Activated CD4-positive, CD25-positive, alpha-beta regulatory T cell treated with anti-CD3 and anti-CD28 coated beads, Interleukin-2, amount 50 U/mL, for 24 hours (primary cell): ENCODE results near the gene B3GLCT.
"Not testable (repeated sequence)": the region's sequence is repeated elsewhere in the genome, so short reads cannot be mapped to it uniquely, and the experiment has no call there.

Experiments used
- ATAC-seq, 2 donors: fragments of 150-1000 bp; cut with Tn5 transposase; one replicate each; pipeline ENCODE4 v1.10.0; 2021; ENCODE audit warnings: mild to moderate bottlenecking in 1 of 2, moderate library complexity in 1 of 2

B3GLCT gene

GRCh38 chr13:31184981-31185645 lies 14.7 kb upstream of the B3GLCT start:
- no peak for ATAC-seq

- no peak for ATAC-seq
These were observed 8.0 kb upstream of the B3GLCT start for GRCh38 chr13:31191748-31192147.

GRCh38 chr13:31192306-31192705 lies 7.5 kb upstream of the B3GLCT start:
- ATAC-seq, result no peak

- ATAC-seq, result no peak
These were observed 4.2 kb upstream of the B3GLCT start for GRCh38 chr13:31195616-31196015.

GRCh38 chr13:31196992-31197391 lies 2.8 kb upstream of the B3GLCT start:
- no peak for ATAC-seq

- no peak for ATAC-seq
These were observed 1.3 kb upstream of the B3GLCT start for GRCh38 chr13:31198519-31198918.

- ATAC-seq, result peak; percentile 19 to 25
These were observed 287 bp upstream of the B3GLCT start for GRCh38 chr13:31199527-31199848.

- ATAC-seq, result peak; percentile 3
These were observed 829 bp downstream of the B3GLCT start for GRCh38 chr13:31200637-31200971.

- no peak for ATAC-seq
These were observed 1.7 kb downstream of the B3GLCT start for GRCh38 chr13:31201341-31202031.

- ATAC-seq, result peak; percentile 17 to 27
These were observed 4.8 kb downstream of the B3GLCT start for GRCh38 chr13:31204592-31204991.

GRCh38 chr13:31207661-31208552 lies 8.1 kb downstream of the B3GLCT start:
- no peak for ATAC-seq

GRCh38 chr13:31208559-31209122 lies 8.9 kb downstream of the B3GLCT start:
- no peak for ATAC-seq

GRCh38 chr13:31209172-31209840 lies 9.5 kb downstream of the B3GLCT start:
- no peak for ATAC-seq

- ATAC-seq, result no peak
These were observed 10.1 kb downstream of the B3GLCT start for GRCh38 chr13:31209841-31210210.

- ATAC-seq, result peak in 1 of 2 donors; percentile 24
These were observed 14.0 kb downstream of the B3GLCT start for GRCh38 chr13:31213651-31214289.

- no peak for ATAC-seq
These were observed 14.7 kb downstream of the B3GLCT start for GRCh38 chr13:31214435-31214834.

GRCh38 chr13:31216916-31217315 lies 17.1 kb downstream of the B3GLCT start:
- not testable (repeated sequence) for ATAC-seq

- no peak for ATAC-seq
These were observed 20.3 kb downstream of the B3GLCT start for GRCh38 chr13:31219909-31220598.

- no peak for ATAC-seq
These were observed 21.3 kb downstream of the B3GLCT start for GRCh38 chr13:31221057-31221456.

GRCh38 chr13:31223215-31223614 lies 23.4 kb downstream of the B3GLCT start:
- no peak for ATAC-seq

- ATAC-seq, result no peak
These were observed 23.9 kb downstream of the B3GLCT start for GRCh38 chr13:31223640-31224039.

- no peak for ATAC-seq
These were observed 24.4 kb downstream of the B3GLCT start for GRCh38 chr13:31224174-31224669.
